ENCODE results near the gene TLCD1.

DNA sequence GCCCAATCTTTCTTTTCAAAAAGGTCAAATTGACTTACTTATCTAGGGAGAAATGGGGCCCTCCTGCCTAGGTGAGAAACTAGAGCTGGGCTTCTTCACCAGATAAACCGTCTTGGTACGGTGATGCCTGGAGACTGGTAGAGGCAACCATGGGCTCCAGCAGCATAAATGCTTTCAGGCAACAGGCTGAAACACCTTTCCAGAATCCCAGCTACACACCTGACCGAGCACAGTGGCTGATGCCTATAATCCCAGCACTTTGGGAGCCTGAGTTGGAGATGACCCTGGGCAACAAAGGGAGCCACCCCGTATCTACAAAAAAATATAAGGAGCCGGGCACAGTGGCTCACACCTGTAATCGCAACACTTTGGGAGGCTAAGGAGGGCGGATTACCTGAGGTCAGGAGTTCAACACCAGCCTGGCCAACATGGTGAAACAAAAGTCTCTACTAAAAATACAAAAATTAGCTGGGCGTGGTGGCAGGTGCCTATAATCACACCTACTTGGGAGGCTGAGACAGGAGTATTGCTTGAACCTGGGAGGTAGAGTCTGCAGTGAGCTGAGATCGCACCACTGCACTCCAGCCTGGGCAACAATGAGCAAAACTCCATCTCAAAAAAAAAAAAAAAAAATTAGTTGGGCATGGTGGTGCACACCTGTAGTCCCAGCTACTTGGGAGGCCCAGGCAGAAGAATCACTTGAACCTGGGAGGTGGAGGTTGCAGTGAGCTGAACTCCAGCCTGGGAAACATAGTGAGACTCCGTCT is 25.8 kb upstream of the TLCD1 start:
- TF ChIP-seq POLR2A (IDR thresholded peaks at IDR 0.05): no peak
- TF ChIP-seq, protein P1, sequence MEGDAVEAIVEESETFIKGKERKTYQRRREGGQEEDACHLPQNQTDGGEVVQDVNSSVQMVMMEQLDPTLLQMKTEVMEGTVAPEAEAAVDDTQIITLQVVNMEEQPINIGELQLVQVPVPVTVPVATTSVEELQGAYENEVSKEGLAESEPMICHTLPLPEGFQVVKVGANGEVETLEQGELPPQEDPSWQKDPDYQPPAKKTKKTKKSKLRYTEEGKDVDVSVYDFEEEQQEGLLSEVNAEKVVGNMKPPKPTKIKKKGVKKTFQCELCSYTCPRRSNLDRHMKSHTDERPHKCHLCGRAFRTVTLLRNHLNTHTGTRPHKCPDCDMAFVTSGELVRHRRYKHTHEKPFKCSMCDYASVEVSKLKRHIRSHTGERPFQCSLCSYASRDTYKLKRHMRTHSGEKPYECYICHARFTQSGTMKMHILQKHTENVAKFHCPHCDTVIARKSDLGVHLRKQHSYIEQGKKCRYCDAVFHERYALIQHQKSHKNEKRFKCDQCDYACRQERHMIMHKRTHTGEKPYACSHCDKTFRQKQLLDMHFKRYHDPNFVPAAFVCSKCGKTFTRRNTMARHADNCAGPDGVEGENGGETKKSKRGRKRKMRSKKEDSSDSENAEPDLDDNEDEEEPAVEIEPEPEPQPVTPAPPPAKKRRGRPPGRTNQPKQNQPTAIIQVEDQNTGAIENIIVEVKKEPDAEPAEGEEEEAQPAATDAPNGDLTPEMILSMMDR (IDR thresholded peaks at IDR 0.05): no peak
